IMR-90 (cell line): ENCODE results near the gene SKIC3. TPM values are rescaled to one million over a fixed set of nuclear protein-coding genes. Genes with fewer than 3 reads are reported as not detected.

ENCODE experiments used
- ATAC-seq: fragments of 200-7000 bp; cut with Tn5 transposase; 2 replicates; pipeline ENCODE4 v1.9.1; 2020; ENCODE audit warnings: low read depth, mild to moderate bottlenecking, moderate library complexity
- BruUV-seq: library from RNA; stranded (reverse); fragments of 400-500 nt; replicated peaks from 2 replicates; lab custom pipeline; 2021; lab: Mats Ljungman, UMichigan
- CTCF ChIA-PET: fragments of 300-600 bp; formaldehyde crosslinking; extraction: SDS; loops from one replicate; lab custom pipeline; 2021; ENCODE audit warnings: antibody characterized with exemption; lab: Yijun Ruan, JAX
- POLR2A ChIA-PET: fragments of 300-600 bp; sonication (Branson Sonifier 250); formaldehyde crosslinking; loops from one replicate; lab custom pipeline; 2022; ENCODE audit warnings: antibody characterized with exemption; ENCODE audit not compliant: unreplicated experiment; lab: Charles Lee
- DNase-seq: peaks from one replicate; pipeline ENCODE4 v3.0.0; 2013
- H2AFZ ChIP-seq: replicated peaks from 2 replicates; pipeline ENCODE3; 2013; ENCODE audit warnings: low read length, mild to moderate bottlenecking; ENCODE audit not compliant: poor library complexity
- H2AK5ac ChIP-seq: 2 replicates; pipeline ENCODE4 v1.6.1; 2013; ENCODE audit warnings: low read depth, low read length, inconsistent platforms
- H2AK9ac ChIP-seq: replicated peaks from 2 replicates; pipeline ENCODE3; 2013; ENCODE audit warnings: mild to moderate bottlenecking, low read depth, low read length, moderate library complexity; ENCODE audit not compliant: poor library complexity
- H2BK120ac ChIP-seq: 2 replicates; pipeline ENCODE4 v1.6.1; 2013; ENCODE audit warnings: low read depth, low read length, inconsistent platforms
- H2BK15ac ChIP-seq: 3 replicates; pipeline ENCODE4 v1.6.1; 2013; ENCODE audit warnings: low read depth, low read length, inconsistent platforms
- H2BK20ac ChIP-seq: 2 replicates; pipeline ENCODE4 v1.6.1; 2013; ENCODE audit warnings: low read depth, mild to moderate bottlenecking, inconsistent platforms, low read length, moderate library complexity
- H2BK5ac ChIP-seq: 2 replicates; pipeline ENCODE4 v1.6.1; 2013; ENCODE audit warnings: mild to moderate bottlenecking, low read depth, low read length, inconsistent platforms; ENCODE audit not compliant: poor library complexity, severe bottlenecking
- H3K14ac ChIP-seq: replicated peaks from 2 replicates; pipeline ENCODE4 v1.6.1; 2013; ENCODE audit warnings: low read depth, low read length, inconsistent platforms
- H3K18ac ChIP-seq: 2 replicates; pipeline ENCODE4 v1.6.1; 2013; ENCODE audit warnings: low read depth, low read length, control low read depth
- H3K23ac ChIP-seq: 2 replicates; pipeline ENCODE4 v1.6.1; 2013; ENCODE audit warnings: low read depth, low read length, inconsistent platforms
- H3K27ac ChIP-seq: 2 replicates; pipeline ENCODE4 v1.5.1; 2013; ENCODE audit warnings: mild to moderate bottlenecking, control low read depth, low read length; ENCODE audit not compliant: insufficient read depth
- H3K27me3 ChIP-seq: 2 replicates; pipeline ENCODE4 v1.6.1; 2013; ENCODE audit warnings: low read length; ENCODE audit not compliant: control insufficient read depth, insufficient read depth
- H3K36me3 ChIP-seq: 2 replicates; pipeline ENCODE4 v1.6.1; 2013; ENCODE audit warnings: low read length, mixed read lengths; ENCODE audit not compliant: control insufficient read depth, insufficient read depth
- H3K4ac ChIP-seq: 2 replicates; pipeline ENCODE4 v1.6.1; 2013; ENCODE audit warnings: low read depth, low read length, inconsistent platforms
- H3K4me1 ChIP-seq: 2 replicates; pipeline ENCODE4 v1.6.1; 2013; ENCODE audit warnings: low read length, mixed read lengths; ENCODE audit not compliant: control insufficient read depth, insufficient read depth
- H3K4me2 ChIP-seq: 2 replicates; pipeline ENCODE4 v1.6.1; 2013; ENCODE audit warnings: low read depth, mild to moderate bottlenecking, control low read depth, low read length, moderate library complexity
- H3K4me3 ChIP-seq: 2 replicates; pipeline ENCODE4 v1.5.1; 2013; ENCODE audit warnings: low read depth, mild to moderate bottlenecking, control low read depth, low read length, moderate library complexity; ENCODE audit not compliant: insufficient read depth
- H3K56ac ChIP-seq: 2 replicates; pipeline ENCODE4 v1.6.1; 2013; ENCODE audit warnings: low read length, inconsistent platforms; ENCODE audit not compliant: insufficient read depth; ENCODE audit errors: extremely low read depth
- H3K79me1 ChIP-seq, 2 experiments: 2 replicates each; pipeline ENCODE4 v1.6.1; 2013; ENCODE audit warnings: low read length in 2 of 2, inconsistent platforms in 1 of 2, low read depth in 1 of 2
- H3K9ac ChIP-seq: 2 replicates; pipeline ENCODE4 v1.6.1; 2013; ENCODE audit warnings: low read depth, low read length, control low read depth
- H3K9me1 ChIP-seq: 2 replicates; pipeline ENCODE4 v1.6.1; 2013; ENCODE audit warnings: low read length, inconsistent platforms; ENCODE audit not compliant: insufficient read depth
- H3K9me3 ChIP-seq: 2 replicates; pipeline ENCODE4 v1.6.1; 2013; ENCODE audit warnings: low read length; ENCODE audit not compliant: control insufficient read depth, insufficient read depth
- H4K20me1 ChIP-seq: 2 replicates; pipeline ENCODE4 v1.6.1; 2013; ENCODE audit warnings: low read length, inconsistent platforms; ENCODE audit not compliant: insufficient read depth
- H4K5ac ChIP-seq: 2 replicates; pipeline ENCODE4 v1.6.1; 2013; ENCODE audit warnings: mild to moderate bottlenecking, low read depth, low read length, control low read depth
- H4K8ac ChIP-seq, 2 experiments: 2 replicates each; pipeline ENCODE4 v1.6.1; 2013; ENCODE audit warnings: low read depth in 2 of 2, low read length in 2 of 2, control low read depth in 1 of 2, inconsistent platforms in 1 of 2
- H4K91ac ChIP-seq: 2 replicates; pipeline ENCODE4 v1.6.1; 2013; ENCODE audit warnings: low read depth, low read length, inconsistent platforms; ENCODE audit not compliant: insufficient read depth
- BHLHE40 ChIP-seq: fragments of 150-350 bp; IDR thresholded peaks from 2 replicates; pipeline ENCODE4 v1.6.1; 2016; ENCODE audit warnings: mild to moderate bottlenecking, low read depth, low read length
- MAFK ChIP-seq: IDR thresholded peaks from 2 replicates; pipeline ENCODE4 v1.6.1; 2012; ENCODE audit warnings: low read depth, low read length, improper control_type of control experiment
- MAZ ChIP-seq: IDR thresholded peaks from 2 replicates; pipeline ENCODE4 v1.6.1; 2012; ENCODE audit warnings: low read depth, mild to moderate bottlenecking, low read length, improper control_type of control experiment, moderate library complexity, borderline replicate concordance
- MXI1 ChIP-seq: IDR thresholded peaks from 2 replicates; pipeline ENCODE4 v1.6.1; 2012; ENCODE audit warnings: low read depth, mild to moderate bottlenecking, low read length, moderate library complexity, borderline replicate concordance
- POLR2A ChIP-seq: IDR thresholded peaks from 2 replicates; pipeline ENCODE4 v1.6.1; 2012; ENCODE audit warnings: mild to moderate bottlenecking, low read depth, low read length
- RFX5 ChIP-seq: IDR thresholded peaks from 2 replicates; pipeline ENCODE4 v1.8.0; 2012; ENCODE audit warnings: low read depth, mild to moderate bottlenecking, low read length, moderate library complexity
- WGBS, 2 experiments: methylation state at CpG; one replicate each; pipeline versions ENCODE4 v1.1.5 to v1.1.7; 2013; ENCODE audit warnings: missing lambda C conversion rate in 2 of 2; ENCODE audit not compliant: insufficient read length in 1 of 2; ENCODE audit errors: extremely low coverage in 2 of 2; 5-methylcytosine and 5-hydroxymethylcytosine counted together
- dilution Hi-C: fragments of 300-500 bp; cut with HindIII; formaldehyde crosslinking; loops from one replicate; pipeline ENCODE4 v1.14.3; 2018; ENCODE audit warnings: low sequenced_read_pairs; ENCODE audit not compliant: unreplicated experiment
- in situ Hi-C: fragments of 300-500 bp; cut with MboI; formaldehyde crosslinking; loops from 3 replicates; pipeline ENCODE4 v1.14.3; 2019; ENCODE audit warnings: low sequenced_read_pairs, inconsistent platforms, mixed read lengths
- intact Hi-C: fragments of 100-400 bp; cut with micrococcal nuclease; formaldehyde crosslinking; loops from 2 replicates; pipeline ENCODE4 v1.10.0; 2022
- polyA plus RNA-seq, 3 experiments: library from polyadenylated mRNA; depleted of rRNA; stranded (reverse); fragments of >200 nt; gene quantifications; 2 replicates each; pipeline ENCODE4 v1.2.3, GENCODE V29; 2012; ENCODE audit warnings: low replicate concordance in 1 of 3
- total RNA-seq: library from RNA; depleted of rRNA; stranded (reverse); fragments of >200 nt; gene quantifications from 2 replicates; pipeline ENCODE4 v1.2.3, GENCODE V29; 2012
- TF ChIP-seq, protein P1 (sequence below): fragments of 150-350 bp; IDR thresholded peaks from 2 replicates; pipeline ENCODE4 v1.6.1; 2016; ENCODE audit warnings: low read depth, mild to moderate bottlenecking, low read length, moderate library complexity, borderline replicate concordance

The SKIC3 gene
- total and polyA plus RNA-seq, 2 of the 4 experiments (the other 2 are of a cell fraction) = 47.1 to 145 TPM

GRCh38 chr5:95537501-95537900, 17.3 kb downstream of the SKIC3 start:
- in situ Hi-C loops = no loop called here

More at GRCh38 chr5:95537501-95537900, 17.3 kb downstream of the SKIC3 start:
- no peak overlapping the region for H2AK5ac ChIP-seq
- H2BK20ac ChIP-seq = no peak overlapping the region
- H2BK120ac ChIP-seq = no peak overlapping the region
- H3K27me3 ChIP-seq = no peaks in the 10 kb centered on the region
- no peak overlapping the region for H2AK9ac ChIP-seq
- H4K5ac ChIP-seq = no peak overlapping the region
- peaks cover 13% of the 10 kb centered on the region for H3K36me3 ChIP-seq
- intact Hi-C loops (no loop called here), dilution Hi-C loops (no loop called here)
- H4K91ac ChIP-seq = no peak overlapping the region
- TF ChIP-seq MAZ = no peak
- TF ChIP-seq, protein P1, sequence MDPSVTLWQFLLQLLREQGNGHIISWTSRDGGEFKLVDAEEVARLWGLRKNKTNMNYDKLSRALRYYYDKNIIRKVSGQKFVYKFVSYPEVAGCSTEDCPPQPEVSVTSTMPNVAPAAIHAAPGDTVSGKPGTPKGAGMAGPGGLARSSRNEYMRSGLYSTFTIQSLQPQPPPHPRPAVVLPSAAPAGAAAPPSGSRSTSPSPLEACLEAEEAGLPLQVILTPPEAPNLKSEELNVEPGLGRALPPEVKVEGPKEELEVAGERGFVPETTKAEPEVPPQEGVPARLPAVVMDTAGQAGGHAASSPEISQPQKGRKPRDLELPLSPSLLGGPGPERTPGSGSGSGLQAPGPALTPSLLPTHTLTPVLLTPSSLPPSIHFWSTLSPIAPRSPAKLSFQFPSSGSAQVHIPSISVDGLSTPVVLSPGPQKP = no peak
- no peak for TF ChIP-seq RFX5
- TF ChIP-seq MAFK = no peak
- no peak for TF ChIP-seq MXI1
- no peak for TF ChIP-seq POLR2A
- no peak for TF ChIP-seq BHLHE40
- DNase-seq (no peak), ATAC-seq (peak; percentile 24; the same call in 1 of the 2 replicates)
- 0 out of 2 replicates have a peak, but pooled peaks cover 2% of the 10 kb centered on the region for H3K9me1 ChIP-seq
- no peak overlapping the region for H3K9ac ChIP-seq
- H3K56ac ChIP-seq = no peak overlapping the region
- H3K23ac ChIP-seq = no peak overlapping the region
- no peak overlapping the region for H3K4ac ChIP-seq
- CTCF ChIA-PET = no interaction called here
- H3K79me1 ChIP-seq = peaks cover 14 to 29% of the 10 kb centered on the region in 2 experiments
- no peak overlapping the region for H3K4me3 ChIP-seq
- no peak overlapping the region for H2BK5ac ChIP-seq
- no TSS peak for BruUV-seq
- no peaks in the 10 kb centered on the region for H3K9me3 ChIP-seq
- WGBS, 2 experiments = no CpG with 5 or more reads among the region's 2 CpGs
- no peak overlapping the region for H3K4me2 ChIP-seq
- no peak overlapping the region for H4K8ac ChIP-seq
- no peaks in the 10 kb centered on the region for H4K20me1 ChIP-seq
- H2AFZ ChIP-seq = no peak overlapping the region
- H3K18ac ChIP-seq = no peak overlapping the region
- POLR2A ChIA-PET = no interaction called here
- peaks cover 1% of the 10 kb centered on the region; the same call in 1 of the 2 replicates for H3K4me1 ChIP-seq
- no peak overlapping the region for H3K14ac ChIP-seq
- H2BK15ac ChIP-seq = no peak overlapping the region
- no peak overlapping the region for H3K27ac ChIP-seq
